ENCODE results near the gene OR1D2. TPM values are rescaled to one million over a fixed set of nuclear protein-coding genes. Genes with fewer than 3 reads are reported as not detected.

The OR1D2 gene
- total and polyA plus RNA-seq, 2 donors (not counting 3 experiments of a cell fraction or from before 2014, with no cell fraction given) = not detected

- intact Hi-C loops (cut with micrococcal nuclease) (no loop called here), dilution Hi-C loops (cut with MboI; ENCODE audit: extremely low pct_ligation_motif_present, low sequenced_read_pairs) (no loop called here)
- Histone ChIP-seq H3K79me2 (ENCODE audit: control insufficient read depth, insufficient read depth, low read length) (no peaks in the 10 kb centered on the region), H3K4me1 (ENCODE audit: control insufficient read depth, extremely low read depth, insufficient read depth, low read length) (no peaks in the 10 kb centered on the region), H3K9me1 (replicated peaks; ENCODE audit: control insufficient read depth, extremely low read depth, insufficient read depth, low read length) (no peaks in the 10 kb centered on the region), H3K9me3 (replicated peaks; ENCODE audit: control insufficient read depth, insufficient read depth, low read length) (no peaks in the 10 kb centered on the region), H3K4me3 (replicated peaks in 1 of 3; ENCODE audit: insufficient read depth in 1 of 3, low read depth in 1 of 3, low read length in 3 of 3) (no peak overlapping the region), H3K27me3 (ENCODE audit: control insufficient read depth in 2 of 2, insufficient read depth in 2 of 2, low read length in 2 of 2) (peaks cover 2 to 7% of the 10 kb centered on the region in 2 experiments), H4K20me1 (replicated peaks; ENCODE audit: control insufficient read depth, extremely low read depth, insufficient read depth, low read length) (no peaks in the 10 kb centered on the region), H3K4me2 (ENCODE audit: insufficient read depth, low read length) (no peak overlapping the region), H3K27ac (ENCODE audit: insufficient read depth, low read depth, low read length) (no peak overlapping the region), H2AFZ (ENCODE audit: low read depth, low read length) (no peak overlapping the region), H3K9ac (replicated peaks; ENCODE audit: extremely low read depth, insufficient read depth, low read length) (no peak overlapping the region), H3K36me3 (ENCODE audit: control insufficient read depth in 2 of 2, extremely low read depth in 1 of 2, insufficient read depth in 2 of 2, low read length in 2 of 2) (no peaks in the 10 kb centered on the region)
- DNase-seq (ENCODE audit: low read depth, low spot score) (no peak), FAIRE-seq (no peak)
- no peak for TF ChIP-seq CTCF (IDR thresholded peaks at IDR 0.05; ENCODE audit: extremely low read depth in 1 of 2, insufficient read depth in 1 of 2, low read depth in 1 of 2, low read length in 2 of 2)
- no peak for TF ChIP-seq EZH2 (IDR thresholded peaks at IDR 0.05; ENCODE audit: borderline replicate concordance, low read depth, low read length, severe bottlenecking)
- no peak for TF ChIP-seq MYC (IDR thresholded peaks at IDR 0.05; ENCODE audit: low read depth, low read length)
- TF ChIP-seq MAX (IDR thresholded peaks at IDR 0.05; ENCODE audit: insufficient read depth, insufficient read length) = no peak
- BruUV-seq (replicated peaks) = no TSS peak
- CTCF ChIA-PET = interaction anchor here (2.5 kb wide), 1 partner anchor 10 kb away, joined by 13 read pairs; no protein-coding TSS in a partner anchor
- POLR2A ChIA-PET = no interaction called here
Observed at GRCh38 chr17:3038941-3039340, 65.3 kb downstream of the OR1D2 start.

Other genes with a start within 250 kb of the OR1D2 start
- not detected in 2 replicates for gene OR1D5, start 40.8 kb downstream of the OR1D2 start, total RNA-seq
- not detected in 2 replicates for gene OR1D5, start 40.8 kb downstream of the OR1D2 start, polyA plus RNA-seq
- gene OR1G1, start 23.1 kb upstream of the OR1D2 start, total RNA-seq = not detected in 2 replicates
- not detected in 2 replicates for gene OR1G1, start 23.1 kb upstream of the OR1D2 start, polyA plus RNA-seq
- gene OR1A2, start 93.1 kb upstream of the OR1D2 start, total RNA-seq = not detected in 2 replicates
- gene OR1A2, start 93.1 kb upstream of the OR1D2 start, polyA plus RNA-seq = not detected in 2 replicates
- gene OR1A1, start 103.2 kb upstream of the OR1D2 start, total RNA-seq = not detected in 2 replicates
- gene OR1A1, start 103.2 kb upstream of the OR1D2 start, polyA plus RNA-seq = not detected in 2 replicates
- gene OR3A1, start 193.9 kb upstream of the OR1D2 start, total RNA-seq = not detected in 2 replicates
- not detected in 2 replicates for gene OR3A1, start 193.9 kb upstream of the OR1D2 start, polyA plus RNA-seq